Activated naive CD4-positive, alpha-beta T cell (primary cell): ENCODE measurements around the gene GNAS.
A peak's percentile ranks its signal among the peaks of the same experiment; 100 is the strongest.

Experiments
- DNase-seq, 4 experiments: peaks; one replicate each; lab custom pipeline; 2025; lab: John Stamatoyannopoulos, UW

Gene GNAS

DNA sequence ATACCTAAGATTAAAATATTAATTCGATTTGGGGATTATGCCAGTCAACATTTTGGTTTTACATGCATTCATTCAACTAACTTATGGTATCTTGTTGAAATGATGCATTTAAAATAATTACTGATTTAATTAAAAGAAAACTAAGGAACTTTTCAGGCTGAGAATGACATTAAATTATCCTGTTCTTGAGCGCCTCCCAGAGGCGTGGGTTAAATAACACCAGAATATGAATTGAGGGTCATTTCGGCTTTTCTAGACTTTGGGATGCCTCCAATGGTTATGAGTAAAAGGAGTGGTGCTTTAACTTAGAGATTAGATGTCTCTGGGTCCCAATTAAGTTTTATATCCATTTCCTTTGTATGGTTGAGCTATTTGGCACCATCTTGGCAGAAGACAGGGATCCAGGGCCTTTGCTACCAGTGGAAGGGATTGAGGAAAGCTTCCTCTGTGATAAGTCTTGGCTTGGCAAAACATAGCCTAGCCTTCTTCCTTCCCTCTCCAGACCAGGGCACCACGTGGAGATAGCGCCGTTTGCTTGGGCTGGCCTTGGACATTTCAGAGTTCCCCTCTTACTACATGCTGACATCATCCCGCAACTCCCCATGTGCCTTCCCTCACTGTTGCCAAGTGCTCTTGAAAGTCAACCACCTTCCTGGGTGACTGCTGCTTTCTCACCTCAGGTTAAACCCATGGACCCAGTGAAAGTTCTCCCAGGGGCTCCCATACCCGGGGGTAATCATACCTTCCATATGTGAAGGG lies 28.7 kb downstream of the GNAS start:
- no peak for DNase-seq

DNA sequence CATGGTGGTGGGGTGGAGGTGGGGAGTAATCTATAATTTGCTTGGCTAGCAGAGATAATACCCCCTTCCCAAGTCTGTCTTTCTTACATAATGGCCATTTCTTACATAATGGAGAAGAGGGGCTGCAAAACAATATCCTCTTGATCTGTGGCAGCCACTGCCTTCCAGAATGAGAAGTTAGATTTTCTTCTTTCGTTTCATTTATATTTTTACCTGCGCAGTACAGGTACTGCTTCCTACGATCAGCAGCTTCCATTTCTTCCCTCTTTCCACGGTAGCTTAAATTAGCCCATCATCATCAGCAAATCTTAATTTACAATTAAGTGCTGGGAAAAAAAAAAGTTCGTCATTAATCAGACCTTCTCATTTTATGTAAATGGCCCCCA lies 30.2 kb downstream of the GNAS start:
- DNase-seq, result no peak

DNA sequence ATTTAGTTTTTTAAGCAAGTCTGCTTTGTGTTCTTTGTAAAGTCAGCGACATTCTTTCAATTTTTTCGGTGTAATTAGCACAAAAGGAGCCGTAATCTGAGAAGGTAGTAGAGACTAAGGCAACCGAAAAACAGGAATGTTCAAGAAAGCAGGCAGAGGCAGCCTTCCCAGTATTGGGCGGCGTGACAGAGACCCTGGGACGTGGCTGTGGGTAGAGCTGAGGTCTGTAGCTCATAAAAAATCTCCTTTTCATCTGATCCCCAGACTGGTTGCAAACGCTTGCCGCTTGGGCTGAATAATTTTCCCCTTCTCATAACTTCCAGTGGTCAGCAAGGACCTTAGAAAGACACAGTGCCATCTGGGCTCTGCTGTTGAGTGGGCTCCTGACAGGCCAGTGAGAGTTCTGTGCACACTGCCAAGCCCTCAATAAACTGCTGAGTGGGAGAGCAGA lies 30.8 kb downstream of the GNAS start:
- no peak for DNase-seq

DNA sequence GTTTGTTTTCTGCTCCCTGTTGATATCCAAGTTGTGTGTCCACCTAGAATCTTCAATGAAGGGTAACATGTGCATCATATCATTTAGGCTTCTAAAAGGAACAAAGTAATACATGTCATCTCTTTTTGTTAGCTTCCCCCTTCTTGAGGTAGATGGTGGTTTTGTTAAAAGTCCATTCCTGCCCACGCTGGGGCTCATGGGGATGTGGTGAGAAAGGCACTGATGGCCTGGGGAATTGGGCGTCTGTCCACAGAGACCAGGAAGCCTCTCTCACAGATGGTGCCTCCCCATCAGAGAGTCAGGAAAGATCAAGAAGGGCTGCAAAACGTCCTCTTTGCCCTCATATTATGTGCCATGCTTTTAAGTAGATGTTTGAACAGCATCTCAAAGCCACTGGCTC lies 32.5 kb downstream of the GNAS start:
- DNase-seq, result no peak

DNA sequence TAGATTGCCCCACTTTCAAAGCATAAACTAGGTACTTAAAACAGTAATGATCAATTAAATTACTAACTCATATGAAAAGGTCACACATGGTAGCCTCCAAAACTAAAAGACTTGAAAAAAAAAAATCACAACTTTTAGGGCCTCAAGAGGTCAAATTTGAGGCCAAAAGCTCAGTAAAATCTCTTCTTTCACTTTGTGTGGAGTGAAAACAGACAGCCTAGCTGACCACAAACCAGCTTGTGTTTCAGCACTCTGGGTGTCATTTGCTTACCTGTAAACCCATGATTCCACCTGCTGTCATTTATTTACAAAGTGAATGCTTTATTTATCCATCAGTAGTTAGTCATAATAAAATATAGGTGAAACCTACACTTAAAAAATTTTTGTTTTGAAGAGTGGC lies 34.0 kb downstream of the GNAS start:
- no peak for DNase-seq

DNA sequence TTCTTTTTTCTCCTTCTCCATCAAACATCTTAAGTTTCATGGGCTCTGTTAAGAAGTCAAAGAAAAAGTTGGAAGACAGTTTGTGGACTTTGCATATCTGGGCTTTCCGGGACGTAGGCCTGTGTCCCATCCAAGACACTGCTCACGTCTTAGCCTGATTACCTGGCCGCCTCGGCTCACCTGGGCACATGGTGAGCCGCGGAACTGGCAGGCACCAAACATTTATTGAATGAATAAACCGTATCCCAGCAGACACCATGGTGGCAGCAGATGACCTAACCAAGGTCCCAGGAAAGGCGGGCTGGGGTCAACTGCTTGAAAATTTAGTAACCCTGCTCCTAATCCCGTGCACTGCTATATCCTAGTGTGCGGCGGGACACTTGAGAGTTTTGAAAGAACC lies 35.6 kb downstream of the GNAS start:
- DNase-seq, result no peak

DNA sequence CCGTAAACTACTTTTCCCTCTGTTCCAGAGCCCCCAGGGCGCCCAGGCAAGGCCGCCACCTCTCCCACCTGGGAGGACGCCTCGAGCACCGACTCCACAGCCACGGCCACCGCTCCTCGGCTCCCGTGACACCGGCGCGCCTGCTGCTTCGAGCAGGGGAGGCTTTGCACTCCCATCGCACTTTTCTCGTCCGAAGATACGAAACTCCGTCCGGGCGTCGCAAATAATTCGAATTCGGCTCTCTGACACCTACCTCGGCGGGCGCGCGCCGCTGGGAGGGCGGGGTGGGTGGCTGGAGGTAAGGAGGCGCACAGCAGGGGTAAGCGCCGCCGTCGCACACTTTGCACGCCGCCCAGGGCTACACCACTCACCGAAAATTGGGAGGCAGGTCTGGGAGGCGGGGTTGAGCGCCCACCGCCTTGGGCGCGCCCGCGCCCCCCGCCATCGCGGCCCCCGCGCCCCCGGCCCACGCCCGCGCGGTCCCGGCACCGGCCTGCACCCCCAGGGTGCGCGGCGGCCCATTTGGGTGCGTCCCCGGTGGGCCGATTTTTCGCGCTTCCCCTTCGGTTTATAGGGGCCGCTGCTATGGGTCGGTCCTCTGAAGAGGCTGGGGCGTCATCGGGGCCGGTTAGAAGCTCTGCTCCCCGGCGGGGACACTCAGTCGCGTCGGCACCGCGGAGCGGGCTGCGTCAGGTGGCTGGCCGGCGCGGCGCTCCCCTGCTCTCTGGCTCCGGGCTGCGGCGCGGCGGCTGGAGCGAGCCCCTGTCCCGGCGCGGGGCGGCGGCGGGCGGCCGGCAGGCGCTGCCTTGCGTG lies 36.2 kb downstream of the GNAS start:
- DNase-seq, result peak; percentile 53 to 77 (median 64)

DNA sequence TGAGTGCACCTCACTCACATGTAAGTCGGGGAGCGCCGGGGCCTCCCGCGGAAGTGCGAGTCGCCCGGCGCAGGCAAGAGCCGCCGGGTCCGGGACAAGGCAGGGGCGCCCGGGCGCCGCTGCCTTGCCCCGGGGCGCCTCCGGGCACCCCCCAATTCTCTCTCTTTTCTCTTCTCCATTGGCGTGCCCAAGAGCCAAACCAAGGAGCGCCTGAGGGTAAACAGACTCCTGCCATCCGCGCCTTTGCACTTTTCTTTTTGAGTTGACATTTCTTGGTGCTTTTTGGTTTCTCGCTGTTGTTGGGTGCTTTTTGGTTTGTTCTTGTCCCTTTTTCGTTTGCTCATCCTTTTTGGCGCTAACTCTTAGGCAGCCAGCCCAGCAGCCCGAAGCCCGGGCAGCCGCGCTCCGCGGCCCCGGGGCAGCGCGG lies 36.8 kb downstream of the GNAS start:
- no peak for DNase-seq

DNA sequence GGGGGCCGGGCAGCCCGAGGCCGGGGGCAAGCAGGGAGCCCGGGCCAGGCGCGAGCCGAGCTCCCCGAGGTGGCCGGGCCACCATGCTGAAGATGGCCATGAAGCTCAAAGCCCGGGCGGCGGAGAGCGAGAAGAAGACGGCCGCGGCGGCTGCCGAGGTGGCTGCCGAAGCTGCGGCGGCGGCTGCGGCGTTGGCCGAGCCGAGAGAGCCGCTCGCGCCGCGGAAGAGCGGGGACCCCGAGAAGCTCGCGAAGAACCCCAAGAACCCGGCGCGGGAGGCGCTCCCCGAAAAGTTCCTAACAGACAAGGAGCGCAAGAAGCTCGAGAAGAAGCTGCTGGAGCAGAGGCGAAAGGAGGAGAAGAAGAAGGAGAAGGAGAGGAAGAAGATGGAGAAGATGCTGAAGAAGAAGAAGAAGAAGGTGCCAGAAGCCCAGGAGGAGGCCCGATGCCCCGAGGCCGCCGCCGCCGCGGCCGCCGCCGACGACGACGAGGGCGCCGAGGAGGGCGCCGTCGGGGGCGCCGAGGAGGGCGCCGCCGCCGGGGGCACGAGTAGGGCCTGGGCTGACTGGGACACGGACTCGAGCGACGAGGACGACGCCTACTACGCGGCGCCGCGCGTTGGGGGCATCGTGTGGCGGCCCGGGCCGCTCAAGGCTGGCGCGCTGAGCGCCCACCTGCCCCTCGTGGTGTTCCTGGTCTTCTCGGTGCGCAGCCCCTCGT lies 37.4 kb downstream of the GNAS start:
- no peak for DNase-seq

DNA sequence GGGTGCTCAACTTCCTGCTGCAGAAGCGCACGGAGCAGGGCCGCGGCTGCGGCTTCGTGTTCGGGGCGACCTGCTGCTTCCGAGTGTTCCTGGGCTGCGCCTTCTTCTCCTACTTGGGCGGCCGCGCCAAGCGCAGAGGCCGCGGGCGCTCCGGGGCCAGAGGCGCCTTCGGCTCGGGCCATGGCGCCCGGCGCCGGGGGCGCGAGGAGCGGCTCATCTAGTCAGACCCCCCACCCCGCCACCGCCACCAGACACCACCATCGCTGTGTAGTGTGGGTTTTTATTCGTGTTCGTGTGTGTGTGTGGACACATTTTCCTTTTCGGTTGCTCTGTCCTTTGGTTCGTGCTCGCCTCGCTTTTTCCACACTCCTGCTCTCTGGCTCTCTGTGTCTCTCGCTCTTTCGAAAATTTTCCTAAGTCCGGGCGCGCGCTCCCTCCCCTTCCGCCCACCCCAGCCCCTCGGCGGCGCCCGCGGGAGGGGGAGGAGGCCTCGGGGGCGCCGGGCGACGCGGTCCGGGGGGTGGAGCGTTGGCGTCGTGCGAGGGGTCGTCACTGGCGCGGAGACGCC lies 38.1 kb downstream of the GNAS start:
- DNase-seq, result peak; percentile 49 to 76 (median 52)

DNA sequence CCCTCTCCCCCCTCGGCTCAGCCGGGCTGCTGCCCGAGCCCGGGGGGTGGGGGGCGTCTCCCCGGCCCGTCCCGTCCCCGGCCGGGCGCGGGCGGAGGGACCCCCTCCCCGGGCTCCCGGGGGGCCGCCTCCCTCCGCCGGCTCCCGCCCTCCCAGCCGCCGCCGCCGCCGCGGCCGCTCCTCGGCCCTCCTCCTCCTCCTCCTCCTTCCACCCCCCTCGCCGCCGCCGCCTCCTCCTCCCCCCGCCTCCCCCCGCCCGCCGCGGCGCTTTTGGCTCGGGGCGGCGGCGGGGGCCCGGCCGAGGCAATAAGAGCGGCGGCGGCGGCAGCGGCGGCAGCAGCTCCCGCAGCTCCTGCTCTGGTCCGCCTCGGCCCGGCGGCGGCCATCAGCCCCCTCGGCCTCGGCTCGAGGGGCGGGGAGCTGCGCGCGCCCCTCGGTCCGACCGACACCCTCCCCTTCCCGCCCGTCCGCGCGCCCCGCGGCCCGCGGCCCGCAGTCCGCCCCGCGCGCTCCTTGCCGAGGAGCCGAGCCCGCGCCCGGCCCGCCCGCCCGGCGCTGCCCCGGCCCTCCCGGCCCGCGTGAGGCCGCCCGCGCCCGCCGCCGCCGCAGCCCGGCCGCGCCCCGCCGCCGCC lies 38.7 kb downstream of the GNAS start:
- peak; percentile 32 to 76 (median 50) for DNase-seq

DNA sequence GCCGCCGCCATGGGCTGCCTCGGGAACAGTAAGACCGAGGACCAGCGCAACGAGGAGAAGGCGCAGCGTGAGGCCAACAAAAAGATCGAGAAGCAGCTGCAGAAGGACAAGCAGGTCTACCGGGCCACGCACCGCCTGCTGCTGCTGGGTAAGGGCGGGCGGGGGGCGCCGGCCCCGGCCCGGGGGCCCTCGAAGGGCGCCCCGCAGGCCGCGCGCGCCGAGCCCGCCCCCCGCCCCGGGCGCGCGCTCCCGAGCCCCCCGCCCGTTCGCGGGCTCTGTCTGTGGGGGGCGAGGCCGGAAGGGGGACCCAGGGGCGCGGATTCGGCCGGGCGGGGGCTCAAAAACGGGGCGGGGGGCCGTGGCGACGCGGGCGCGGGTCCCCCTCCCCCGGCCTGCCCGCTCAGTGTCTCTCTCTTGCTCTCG lies 39.2 kb downstream of the GNAS start:
- DNase-seq, result peak in 2 of 4 experiments; percentile 23 to 49

DNA sequence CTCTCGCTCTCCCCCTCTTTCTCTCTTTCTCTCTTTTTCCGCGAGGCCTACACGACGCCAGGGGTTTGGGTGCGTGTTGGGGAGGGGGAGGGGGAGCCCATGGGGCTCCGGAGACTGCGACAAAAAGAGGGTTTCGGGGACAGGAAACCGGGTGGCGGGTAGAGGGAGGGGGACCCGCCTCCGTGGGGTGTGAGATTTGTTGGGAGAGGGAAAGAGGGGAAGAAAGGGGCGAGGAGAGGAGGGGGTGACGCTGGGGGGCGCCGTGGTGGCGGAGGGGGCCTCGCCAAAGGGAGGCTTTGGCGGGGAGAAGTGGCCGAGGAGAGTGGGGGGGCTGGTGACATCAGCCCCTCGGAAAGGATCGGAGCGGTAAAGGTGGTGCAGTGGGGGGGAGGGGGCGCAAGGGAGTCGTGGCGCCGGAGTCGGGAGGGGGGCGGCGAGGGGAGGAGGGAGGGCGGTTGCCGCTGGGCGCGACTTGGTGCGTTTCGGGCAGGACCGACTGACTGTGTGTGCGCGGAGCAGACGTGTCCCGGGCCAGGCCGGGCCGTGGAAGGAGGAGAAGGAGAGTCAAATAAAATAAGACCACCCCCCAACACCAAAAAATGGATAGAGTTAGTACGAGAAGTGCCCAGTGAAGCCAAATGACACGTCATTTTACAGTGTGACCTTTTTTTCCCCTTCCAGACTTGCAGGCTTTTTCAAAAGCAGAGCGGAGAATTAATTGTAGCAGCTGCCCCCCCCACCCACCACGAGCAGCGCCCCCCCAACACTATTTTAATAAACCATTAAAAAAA lies 39.8 kb downstream of the GNAS start:
- DNase-seq, result peak; percentile 53 to 70 (median 56)

DNA sequence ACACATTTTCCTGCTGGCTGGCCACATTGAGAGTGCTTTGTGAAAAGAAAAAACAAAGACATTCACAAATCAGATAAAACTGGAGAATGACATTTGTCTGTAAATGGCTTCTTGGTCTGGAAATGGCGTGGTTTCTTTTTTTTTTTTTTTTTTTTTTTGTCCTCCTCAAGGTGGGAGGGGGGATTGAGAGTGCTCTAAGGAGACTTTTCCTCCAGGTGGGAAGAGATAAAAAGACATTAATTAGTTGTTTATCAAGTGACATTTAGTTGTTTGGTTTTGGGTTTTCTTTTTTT lies 40.4 kb downstream of the GNAS start:
- no peak for DNase-seq

DNA sequence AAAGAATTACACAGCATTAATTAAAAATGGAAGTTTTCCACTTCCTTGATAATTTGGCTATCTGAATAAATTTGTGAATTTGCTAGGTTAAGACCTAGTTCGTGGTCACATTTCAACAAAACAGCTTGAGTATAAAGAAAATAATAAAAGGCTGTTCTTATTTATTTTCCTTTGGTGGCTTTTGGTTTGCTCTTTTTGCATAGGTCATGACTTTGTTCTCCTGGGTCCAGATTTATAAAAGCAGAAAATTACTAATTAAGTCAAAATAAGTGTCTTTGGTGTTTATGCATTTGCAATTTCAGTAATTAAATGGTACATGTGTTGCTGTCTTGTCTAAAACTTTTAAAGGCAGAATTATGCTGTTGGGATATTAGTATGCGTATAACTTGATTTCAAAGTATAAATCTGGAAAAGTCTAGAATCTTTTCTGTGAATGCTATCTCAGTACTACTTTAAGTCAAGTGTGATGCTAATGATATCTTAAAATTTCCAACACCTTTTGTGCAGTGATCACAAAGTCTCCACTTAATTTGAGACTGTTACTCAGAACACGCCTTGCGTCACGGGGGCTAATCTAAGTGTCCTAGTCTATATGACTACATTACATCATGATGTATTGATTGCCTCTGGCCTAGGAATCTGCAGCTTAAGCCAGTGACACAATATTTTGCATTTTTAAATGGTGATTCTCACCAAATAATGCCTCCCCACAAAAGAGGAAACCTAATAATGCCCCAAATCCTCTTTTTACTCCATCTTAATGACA lies 41.0 kb downstream of the GNAS start:
- no peak for DNase-seq

DNA sequence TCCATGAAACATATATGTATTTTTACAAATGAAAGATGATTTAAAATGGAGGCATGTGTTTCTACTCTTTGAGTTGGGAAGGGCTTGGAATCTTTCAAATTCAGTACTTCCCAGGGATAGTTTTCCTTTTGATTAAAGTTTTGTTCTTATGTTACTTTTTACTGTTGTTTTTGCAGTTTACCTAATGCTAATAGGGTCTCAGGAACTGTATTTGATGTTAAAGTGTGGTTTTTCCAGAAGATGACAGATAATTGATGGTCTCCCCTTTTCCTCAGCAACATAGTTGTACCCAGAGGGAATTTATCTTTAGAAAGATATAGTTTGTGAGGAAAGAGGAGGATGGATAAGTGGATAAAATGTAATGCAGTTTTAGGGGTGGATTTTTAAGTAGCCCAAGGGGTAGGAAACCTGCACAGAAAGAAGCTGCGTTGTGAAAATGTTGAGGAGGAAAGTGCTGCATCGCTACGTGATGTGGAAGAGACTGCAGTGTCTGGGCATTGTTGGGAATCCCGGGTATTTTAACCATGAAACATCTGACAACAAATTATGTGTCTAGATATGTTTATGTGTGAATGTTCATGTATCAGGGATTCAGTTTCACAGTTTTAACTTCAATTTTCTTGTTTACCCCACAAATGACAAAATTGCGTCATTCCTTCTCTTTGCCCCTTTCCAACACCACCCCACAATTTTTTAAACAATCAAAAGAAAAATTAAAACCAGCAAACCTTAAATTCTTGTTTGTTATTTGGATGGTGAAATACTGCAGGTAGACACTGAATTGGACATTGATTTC lies 42.3 kb downstream of the GNAS start:
- DNase-seq, result no peak

DNA sequence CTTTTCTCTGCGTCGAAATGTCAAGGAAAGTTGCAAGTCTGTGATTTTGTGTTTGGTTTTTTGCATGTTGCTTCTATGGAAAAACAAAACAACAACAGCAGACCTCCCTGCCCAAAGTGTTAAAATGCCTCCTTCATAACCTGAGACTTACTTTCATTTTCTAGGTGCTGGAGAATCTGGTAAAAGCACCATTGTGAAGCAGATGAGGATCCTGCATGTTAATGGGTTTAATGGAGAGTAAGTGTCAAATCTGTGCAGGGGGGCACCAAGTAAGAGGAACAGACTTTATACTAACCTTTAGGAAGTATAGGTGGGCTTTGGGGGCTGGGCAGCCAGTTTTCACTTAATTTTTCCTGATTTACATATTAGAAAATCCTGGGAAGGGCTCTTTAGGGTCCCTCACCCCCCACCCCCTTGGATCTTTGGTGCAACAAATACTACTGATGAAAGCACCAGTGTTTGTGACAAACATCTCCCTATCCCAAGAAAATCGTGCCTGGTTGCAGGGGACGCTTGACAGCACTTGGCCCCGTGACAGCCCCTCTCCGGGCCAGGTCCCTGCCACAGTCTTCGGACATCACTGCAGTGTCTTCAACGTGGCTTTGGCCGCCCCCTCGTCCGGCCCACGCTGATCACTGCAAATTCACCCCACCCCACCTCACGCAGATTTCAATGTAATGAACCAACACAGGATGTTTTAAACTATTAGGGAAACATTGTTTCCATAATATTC lies 43.1 kb downstream of the GNAS start:
- DNase-seq, result no peak

DNA sequence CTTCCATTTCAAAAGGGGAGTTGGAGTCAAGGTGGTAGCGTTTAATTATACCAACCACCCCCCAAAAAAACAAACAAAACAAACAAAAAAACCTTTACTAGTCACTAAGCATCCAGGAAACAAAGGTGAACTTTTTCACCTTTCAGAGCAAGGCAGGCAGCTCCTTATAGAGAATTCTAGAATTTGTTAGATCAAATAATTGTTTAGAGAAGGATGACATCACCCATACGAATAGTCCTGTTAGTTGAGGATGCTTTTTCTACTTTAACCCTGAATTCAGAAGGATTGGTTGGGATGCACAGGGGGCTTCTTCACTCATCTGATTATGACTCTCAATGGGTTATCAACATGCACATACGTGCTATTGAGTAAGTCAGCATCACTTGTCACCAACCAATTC lies 44.3 kb downstream of the GNAS start:
- no peak for DNase-seq

DNA sequence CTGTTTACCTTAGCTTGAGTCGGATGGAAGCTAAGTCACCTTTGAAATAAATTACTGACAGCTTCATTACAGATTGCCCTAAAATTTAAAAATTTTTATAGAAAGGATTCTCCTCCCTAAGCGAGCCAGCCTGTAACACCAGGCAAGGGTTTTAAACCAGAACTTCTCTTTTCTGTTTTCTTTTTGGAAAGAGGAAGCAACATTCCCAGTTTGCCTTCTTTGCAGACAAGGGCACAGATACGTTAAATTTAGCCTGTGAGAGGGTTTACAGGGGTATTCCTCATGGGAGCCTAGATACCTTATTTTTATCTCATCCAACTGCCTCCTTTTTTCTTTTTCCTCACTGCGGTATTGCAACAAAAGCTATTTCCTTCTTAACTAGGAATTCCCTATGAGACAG lies 45.0 kb downstream of the GNAS start:
- no peak for DNase-seq
